Fibroblast of lung (primary cell): ENCODE data around the gene ADAD2. TPM values are rescaled to one million over a fixed set of nuclear protein-coding genes. Genes with fewer than 3 reads are reported as not detected.

ENCODE experiments used
- DNase-seq, 2 donors: peaks; one replicate each; pipeline versions ENCODE4 v3.0.0 to v3.0.0-alpha.2; 2010; ENCODE audit warnings: low read depth in 2 of 2
- H2AFZ ChIP-seq: 2 replicates; pipeline ENCODE4 v1.5.1; 2012; ENCODE audit warnings: low read length, control low read depth, inconsistent platforms
- H3K27ac ChIP-seq: 2 replicates; pipeline ENCODE4 v1.5.1; 2011; ENCODE audit warnings: low read length, control low read depth; ENCODE audit not compliant: insufficient read depth
- H3K27me3 ChIP-seq: 2 replicates; pipeline ENCODE4 v1.5.1; 2011; ENCODE audit warnings: mild to moderate bottlenecking, low read length; ENCODE audit not compliant: control insufficient read depth, insufficient read depth
- H3K36me3 ChIP-seq: 2 replicates; pipeline ENCODE4 v1.5.1; 2011; ENCODE audit warnings: low read length; ENCODE audit not compliant: control insufficient read depth, insufficient read depth
- H3K4me1 ChIP-seq: 2 replicates; pipeline ENCODE4 v1.5.1; 2011; ENCODE audit warnings: low read length; ENCODE audit not compliant: control insufficient read depth, insufficient read depth; ENCODE audit errors: extremely low read depth
- H3K4me2 ChIP-seq: 2 replicates; pipeline ENCODE4 v1.5.1; 2011; ENCODE audit warnings: low read length, control low read depth; ENCODE audit not compliant: insufficient read depth; ENCODE audit errors: extremely low read depth
- H3K4me3 ChIP-seq, 4 experiments: fragments of 200-600 bp in 1 of 4; sonication (generic) in 1 of 4; replicated peaks in 1 of 4; 2 replicates each; pipeline ENCODE4 v1.5.1; 2011 to 2016; ENCODE audit warnings: low read length in 4 of 4, low read depth in 3 of 4, mild to moderate bottlenecking in 3 of 4, control low read depth in 2 of 4, inconsistent platforms in 1 of 4, mixed read lengths in 1 of 4; ENCODE audit not compliant: insufficient read depth in 1 of 4; ENCODE audit errors: control extremely low read depth in 1 of 4
- H3K79me2 ChIP-seq: 2 replicates; pipeline ENCODE4 v1.5.1; 2012; ENCODE audit warnings: mild to moderate bottlenecking, low read length, inconsistent platforms; ENCODE audit not compliant: control insufficient read depth, insufficient read depth
- H3K9ac ChIP-seq: 2 replicates; pipeline ENCODE4 v1.5.1; 2011; ENCODE audit warnings: mild to moderate bottlenecking, low read length, control low read depth; ENCODE audit not compliant: insufficient read depth
- H3K9me3 ChIP-seq: 2 replicates; pipeline ENCODE4 v1.5.1; 2012; ENCODE audit warnings: low read depth, low read length; ENCODE audit not compliant: control insufficient read depth, insufficient read depth
- H4K20me1 ChIP-seq: 2 replicates; pipeline ENCODE4 v1.5.1; 2011; ENCODE audit warnings: low read length; ENCODE audit not compliant: control insufficient read depth, insufficient read depth; ENCODE audit errors: extremely low read depth
- CTCF ChIP-seq, 2 donors: IDR thresholded peaks in 1 of 2; conservative IDR thresholded peaks in 1 of 2; 1 replicate in 1 of 2; 2 replicates in 1 of 2; pipeline ENCODE4 v1.5.1; 2011 to 2012; ENCODE audit warnings: low read length in 2 of 2, control low read depth in 1 of 2, inconsistent platforms in 1 of 2, low read depth in 1 of 2, mild to moderate bottlenecking in 1 of 2
- EZH2 ChIP-seq: IDR thresholded peaks from 2 replicates; pipeline ENCODE4 v1.5.1; 2012; ENCODE audit warnings: low read length, control low read depth, mild to moderate bottlenecking; ENCODE audit errors: missing control alignments
- polyA plus RNA-seq, 2 donors: library from polyadenylated mRNA; depleted of rRNA in 1 of 2; stranded (reverse) in 1 of 2; unstranded in 1 of 2; fragments of >200 nt; gene quantifications; 2 replicates each; pipeline ENCODE4 v1.2.1, GENCODE V29; 2011 to 2012; ENCODE audit warnings: missing spikeins in 1 of 2
- total RNA-seq: library from RNA; depleted of rRNA; stranded (reverse); fragments of >200 nt; gene quantifications from 2 replicates; pipeline ENCODE4 v1.2.1, GENCODE V29; 2014

Gene ADAD2
- total and polyA plus RNA-seq, 2 donors (not counting 1 experiment from before 2014, with no cell fraction given): not detected

- H2AFZ ChIP-seq: no peak overlapping the region
- no peaks in the 10 kb centered on the region for H3K9me3 ChIP-seq
- peaks cover 11% of the 10 kb centered on the region for H3K27me3 ChIP-seq
- no peaks in the 10 kb centered on the region for H3K36me3 ChIP-seq
- H3K9ac ChIP-seq: no peak overlapping the region
- TF ChIP-seq CTCF (conservative IDR thresholded peaks at IDR 0.05 in 1 of 2, IDR thresholded peaks at IDR 0.05 in 1 of 2; ENCODE audit: low read depth in 1 of 2, low read length in 2 of 2) (no peak), EZH2 (no peak)
- no peak overlapping the region for H3K4me3 ChIP-seq
- no peaks in the 10 kb centered on the region for H3K4me1 ChIP-seq
- H3K79me2 ChIP-seq: no peaks in the 10 kb centered on the region
- H3K27ac ChIP-seq: no peak overlapping the region
- H3K4me2 ChIP-seq: no peak overlapping the region
- DNase-seq: no peak
- H4K20me1 ChIP-seq: no peaks in the 10 kb centered on the region
Measured at GRCh38 chr16:84197466-84198128, 6.6 kb downstream of the ADAD2 start.

GRCh38 chr16:84198401-84198800 lies 7.4 kb downstream of the ADAD2 start:
- no peaks in the 10 kb centered on the region for H3K36me3 ChIP-seq
- DNase-seq: peak; percentile 49 to 81
- no peaks in the 10 kb centered on the region for H3K9me3 ChIP-seq
- no peak for TF ChIP-seq EZH2
- no peak for TF ChIP-seq CTCF (conservative IDR thresholded peaks at IDR 0.05 in 1 of 2, IDR thresholded peaks at IDR 0.05 in 1 of 2; ENCODE audit: low read depth in 1 of 2, low read length in 2 of 2)
- H3K4me2 ChIP-seq: no peak overlapping the region
- H3K4me3 ChIP-seq: no peak overlapping the region
- no peaks in the 10 kb centered on the region for H3K79me2 ChIP-seq
- H3K27ac ChIP-seq: no peak overlapping the region
- H3K4me1 ChIP-seq: no peaks in the 10 kb centered on the region
- no peaks in the 10 kb centered on the region for H4K20me1 ChIP-seq
- peaks cover 11% of the 10 kb centered on the region for H3K27me3 ChIP-seq
- no peak overlapping the region for H2AFZ ChIP-seq
- H3K9ac ChIP-seq: no peak overlapping the region

GRCh38 chr16:84199097-84199496 lies 8.1 kb downstream of the ADAD2 start:
- TF ChIP-seq CTCF (conservative IDR thresholded peaks at IDR 0.05 in 1 of 2, IDR thresholded peaks at IDR 0.05 in 1 of 2; ENCODE audit: low read depth in 1 of 2, low read length in 2 of 2) (no peak), EZH2 (no peak)
- H3K27me3 ChIP-seq: peaks cover 9% of the 10 kb centered on the region
- no peaks in the 10 kb centered on the region for H3K9me3 ChIP-seq
- DNase-seq: no peak
- H3K36me3 ChIP-seq: no peaks in the 10 kb centered on the region
- H3K79me2 ChIP-seq: no peaks in the 10 kb centered on the region
- H3K4me2 ChIP-seq: no peak overlapping the region
- H2AFZ ChIP-seq: no peak overlapping the region
- no peaks in the 10 kb centered on the region for H4K20me1 ChIP-seq
- no peak overlapping the region for H3K4me3 ChIP-seq
- no peak overlapping the region for H3K9ac ChIP-seq
- no peaks in the 10 kb centered on the region for H3K4me1 ChIP-seq
- H3K27ac ChIP-seq: no peak overlapping the region
